ENCODE measurements around the gene SLC28A1. TPM values are rescaled to one million over a fixed set of nuclear protein-coding genes. Genes with fewer than 3 reads are reported as not detected.

Gene SLC28A1
- total RNA-seq, 4 donors from 2014 or later: not detected

GRCh38 chr15:84872009-84872910 is 12.2 kb upstream of the SLC28A1 start:
- no peak for TF ChIP-seq CTCF (IDR thresholded peaks at IDR 0.05; ENCODE audit: low read depth)

DNA sequence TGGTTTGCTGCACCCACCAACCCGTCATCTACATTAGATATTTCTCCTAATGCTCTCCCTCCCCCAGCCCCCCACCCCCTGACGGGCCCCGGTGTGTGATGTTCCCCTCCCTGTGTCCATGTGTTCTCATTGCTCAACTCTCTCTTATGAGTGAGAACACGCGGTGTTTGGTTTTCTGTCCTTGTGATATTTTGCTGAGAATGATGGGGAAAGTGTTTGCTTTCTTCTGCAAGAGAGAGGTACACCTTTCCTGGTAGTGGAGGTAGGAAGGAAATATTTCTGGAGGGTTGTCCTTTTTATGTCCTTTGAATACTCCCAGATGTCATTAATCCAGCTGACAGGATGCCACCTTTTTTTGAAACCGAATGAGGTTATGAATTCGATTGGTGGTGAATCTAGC is 10.5 kb upstream of the SLC28A1 start:
- no peak for TF ChIP-seq CTCF (IDR thresholded peaks at IDR 0.05; ENCODE audit: low read depth)

DNA sequence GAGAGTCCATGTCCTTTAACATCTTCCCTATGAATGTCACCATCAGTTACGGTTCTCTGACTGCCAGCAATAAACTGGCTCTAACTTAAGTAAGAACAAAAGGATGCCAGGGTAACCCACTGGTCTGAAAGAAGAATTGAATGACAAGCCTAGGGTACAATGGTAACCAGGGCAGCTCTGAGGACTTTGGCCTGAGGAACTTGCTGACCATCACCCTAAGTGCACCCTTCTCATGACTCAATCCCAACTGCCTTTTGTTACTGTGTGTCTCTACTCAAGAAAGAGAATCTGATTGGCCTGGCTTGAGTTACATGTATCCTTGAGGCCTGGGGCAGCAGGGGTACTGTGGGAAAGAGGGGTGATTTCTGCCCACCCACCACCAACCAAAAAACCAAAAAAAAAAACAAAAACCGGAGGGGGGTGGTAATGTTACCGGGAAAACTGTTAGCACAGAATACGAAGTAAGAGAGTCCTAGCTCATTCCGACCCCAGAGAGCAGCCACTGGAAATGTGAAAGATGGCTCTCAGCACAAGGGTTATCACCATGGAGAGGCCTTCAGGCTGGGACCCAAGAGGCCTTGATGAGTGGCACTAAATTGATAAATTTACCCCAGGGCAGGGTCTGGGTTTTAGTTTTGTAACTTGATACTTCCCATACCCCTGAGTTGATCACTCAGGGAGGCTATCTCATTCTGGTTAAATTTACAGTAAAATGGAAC is 9.3 kb upstream of the SLC28A1 start:
- no peak for TF ChIP-seq CTCF (IDR thresholded peaks at IDR 0.05; ENCODE audit: low read depth)

DNA sequence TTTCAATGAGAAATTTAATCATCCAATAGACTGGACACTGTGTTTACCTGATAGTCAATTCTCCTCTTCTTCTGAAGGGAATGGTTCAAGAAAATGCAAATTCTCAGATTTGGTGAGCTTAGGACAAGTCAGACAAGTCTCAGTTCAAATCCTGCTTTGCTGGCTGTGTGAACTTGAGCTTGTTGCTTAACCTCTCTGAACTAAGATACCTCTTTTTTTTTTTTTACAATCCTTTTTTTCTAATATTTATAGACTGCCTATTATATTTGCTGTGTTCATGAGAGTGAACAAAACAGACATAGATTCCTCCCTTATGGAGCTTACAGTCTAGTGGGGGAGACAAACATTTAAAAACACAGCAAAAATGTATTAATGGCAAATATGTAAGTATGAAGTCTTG is 8.2 kb upstream of the SLC28A1 start:
- no peak for TF ChIP-seq CTCF (IDR thresholded peaks at IDR 0.05; ENCODE audit: low read depth)

DNA sequence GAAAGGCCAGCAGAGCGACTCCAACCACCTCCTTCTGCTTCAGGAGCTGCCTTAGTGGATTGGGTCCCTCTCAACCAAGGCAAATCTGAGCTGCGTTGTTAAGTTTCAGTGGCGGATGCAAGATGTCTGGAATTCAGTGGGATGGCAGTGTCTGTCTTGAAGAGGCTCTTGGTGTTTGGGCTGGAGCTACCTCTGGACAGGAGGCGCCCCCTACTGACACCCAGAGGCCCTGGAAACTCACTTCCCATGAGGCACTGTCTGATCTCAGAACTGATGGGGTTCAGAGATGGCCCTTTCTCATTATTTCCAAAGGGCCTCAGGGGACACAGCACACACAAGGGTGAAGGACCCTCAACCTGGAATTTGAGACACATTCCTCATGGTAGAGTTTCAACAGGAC is 6.0 kb upstream of the SLC28A1 start:
- TF ChIP-seq CTCF (IDR thresholded peaks at IDR 0.05; ENCODE audit: low read depth): no peak

DNA sequence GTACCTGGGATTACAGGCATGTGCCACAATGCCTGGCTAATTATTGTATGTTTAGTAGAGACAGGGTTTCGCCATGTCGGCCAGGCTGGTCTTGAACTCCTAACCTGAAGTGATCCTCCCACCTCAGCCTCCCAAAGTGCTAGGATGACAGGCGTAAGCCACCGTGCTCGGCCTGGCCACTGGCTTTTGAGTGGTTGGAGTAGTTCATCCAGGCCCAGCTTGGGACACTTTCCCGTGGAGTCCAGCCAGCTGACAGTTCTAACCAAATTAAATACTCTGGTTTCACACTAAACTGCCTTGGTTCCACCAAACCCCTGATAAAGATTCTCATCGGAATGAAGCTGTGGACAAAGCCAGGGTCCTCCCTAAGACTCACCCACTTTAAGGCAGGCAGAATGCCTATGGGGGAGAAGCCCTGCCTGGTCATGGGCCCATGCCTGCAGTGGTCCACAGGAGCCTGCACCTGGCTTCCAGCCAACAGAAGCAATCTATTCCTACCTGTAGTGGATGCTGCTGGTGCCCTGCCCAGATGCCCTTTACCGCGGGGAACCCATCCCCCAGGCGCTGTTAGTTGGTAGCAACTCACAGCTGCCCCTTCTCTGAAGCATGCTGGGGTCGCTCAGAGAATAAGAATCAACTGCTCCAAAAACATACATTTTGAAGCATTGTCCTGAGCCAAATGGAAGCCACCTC is 5.2 kb upstream of the SLC28A1 start:
- no peak for TF ChIP-seq CTCF (IDR thresholded peaks at IDR 0.05; ENCODE audit: low read depth)

- no peak for TF ChIP-seq CTCF (IDR thresholded peaks at IDR 0.05; ENCODE audit: low read depth)
These were observed 4.5 kb upstream of the SLC28A1 start for GRCh38 chr15:84880007-84880406.
